Psoas muscle (tissue), 8 donors: ENCODE results near the gene ASCC2. TPM values are rescaled to one million over a fixed set of nuclear protein-coding genes. Genes with fewer than 3 reads are reported as not detected.
"Not testable (repeated sequence)": the region's sequence is repeated elsewhere in the genome, so short reads cannot be mapped to it uniquely, and the experiment has no call there.

ENCODE experiments used
- ATAC-seq, 4 donors: fragments of 200-7000 bp; cut with Tn5 transposase; one replicate each; pipeline ENCODE4 v1.9.1; 2020; ENCODE audit warnings: moderate library complexity in 3 of 4, mild to moderate bottlenecking in 2 of 4
- DNase-seq, 2 donors: peaks; one replicate each; pipeline ENCODE4 v3.0.0-alpha.2; 2020
- H3K27ac ChIP-seq: fragments of 200-600 bp; one replicate; pipeline ENCODE4 v1.8.0; 2022
- H3K27me3 ChIP-seq, 3 donors: fragments of 200-600 bp in 1 of 3; one replicate each; pipeline versions ENCODE4 v1.6.1 to v1.8.0; 2013 to 2022; ENCODE audit warnings: low read length in 2 of 3, mild to moderate bottlenecking in 2 of 3, moderate library complexity in 1 of 3; ENCODE audit not compliant: insufficient read depth in 3 of 3
- H3K36me3 ChIP-seq, 2 donors: fragments of 200-600 bp in 1 of 2; one replicate each; pipeline versions ENCODE4 v1.6.1 to v1.8.0; 2013 to 2022; ENCODE audit warnings: low read depth in 1 of 2, mild to moderate bottlenecking in 1 of 2, moderate library complexity in 1 of 2; ENCODE audit not compliant: insufficient read depth in 1 of 2
- H3K4me1 ChIP-seq: fragments of 200-600 bp; one replicate; pipeline ENCODE4 v1.8.0; 2022
- H3K4me3 ChIP-seq: fragments of 200-600 bp; one replicate; pipeline ENCODE4 v1.8.0; 2022; ENCODE audit warnings: mild to moderate bottlenecking
- H3K9me3 ChIP-seq: fragments of 200-600 bp; one replicate; pipeline ENCODE4 v1.8.0; 2022
- WGBS, 3 donors: extraction: QIAGEN DNeasy Blood & Tissue Kit; methylation state at CpG; one replicate each; pipeline versions ENCODE4 v1.1.6 to v1.1.7; 2013; 5-methylcytosine and 5-hydroxymethylcytosine counted together
- intact Hi-C, 2 donors: fragments of 100-400 bp; cut with DNase I; formaldehyde crosslinking; loops; one replicate each; pipeline versions ENCODE4 v1.11.0 to v1.14.2; 2022
- polyA plus RNA-seq, 3 donors: library from polyadenylated mRNA; stranded (reverse); fragments of 200-250 nt; gene quantifications; one replicate each; pipeline ENCODE4 v1.2.3, GENCODE V29; 2013
- total RNA-seq, 4 donors: library from RNA; stranded (reverse); fragmentation: NEBNext Ultra II Directional in 2 of 4; extraction: Animal tissue kit (Norgen Biotek cat#: 25700) in 2 of 4; gene quantifications; one replicate each; pipeline versions ENCODE4 v1.2.1 to v1.2.4, GENCODE V29; 2021 to 2023
- TF ChIP-seq, protein P1 (sequence below): fragments of 200-600 bp; IDR thresholded peaks from one replicate; pipeline ENCODE4 v1.8.0; 2022; ENCODE audit warnings: antibody characterized with exemption
- donor health status: healthy with polysubstance abuse.
- donor health status: DM: no; HTN: no; CAD: no; lungs with moderate emphysema.
- donor health status: Bipolar disorder and iron deficiency.
- donor health status: healthy.
- donor health status: DM: yes; HTN: yes; CAD: no.
- donor health status: DM: no; HTN: no; CAD: no.
- donor health status: DM: no; HTN: no; CAD: no.
- donor health status: DM: yes; HTN: yes; CAD: no.

The ASCC2 gene
- total and polyA plus RNA-seq, 7 donors, result 45.7 to 58.6 (median 47.1) TPM

DNA sequence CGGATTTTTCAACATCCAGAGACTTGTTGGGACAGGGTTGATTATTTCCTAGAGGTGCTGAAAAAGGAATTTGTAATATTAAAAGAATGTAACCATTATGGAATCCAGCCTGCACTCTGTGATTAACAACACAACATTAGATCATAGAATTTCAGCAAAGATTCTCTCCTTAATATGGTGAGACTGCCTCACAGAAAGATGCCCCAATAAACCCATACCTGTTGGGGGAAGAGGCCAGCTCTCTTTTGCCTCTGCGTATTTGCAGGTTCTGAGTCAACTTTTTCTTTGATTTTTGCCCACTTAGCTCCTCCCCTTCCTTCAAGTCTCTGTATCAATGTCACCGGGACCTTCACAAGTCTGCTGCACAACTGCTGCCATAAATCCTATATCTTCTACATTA is 32.5 kb upstream of the ASCC2 start:
- no peak for DNase-seq
- Histone ChIP-seq H3K27ac (peak overlapping the region; percentile 90), H3K27me3 (no peaks in the 10 kb centered on the region), H3K36me3 (no peaks in the 10 kb centered on the region), H3K4me1 (peaks cover 29% of the 10 kb centered on the region), H3K9me3 (no peaks in the 10 kb centered on the region), H3K4me3 (no peak overlapping the region)
- intact Hi-C loops, result no loop called here
- TF ChIP-seq, protein P1, sequence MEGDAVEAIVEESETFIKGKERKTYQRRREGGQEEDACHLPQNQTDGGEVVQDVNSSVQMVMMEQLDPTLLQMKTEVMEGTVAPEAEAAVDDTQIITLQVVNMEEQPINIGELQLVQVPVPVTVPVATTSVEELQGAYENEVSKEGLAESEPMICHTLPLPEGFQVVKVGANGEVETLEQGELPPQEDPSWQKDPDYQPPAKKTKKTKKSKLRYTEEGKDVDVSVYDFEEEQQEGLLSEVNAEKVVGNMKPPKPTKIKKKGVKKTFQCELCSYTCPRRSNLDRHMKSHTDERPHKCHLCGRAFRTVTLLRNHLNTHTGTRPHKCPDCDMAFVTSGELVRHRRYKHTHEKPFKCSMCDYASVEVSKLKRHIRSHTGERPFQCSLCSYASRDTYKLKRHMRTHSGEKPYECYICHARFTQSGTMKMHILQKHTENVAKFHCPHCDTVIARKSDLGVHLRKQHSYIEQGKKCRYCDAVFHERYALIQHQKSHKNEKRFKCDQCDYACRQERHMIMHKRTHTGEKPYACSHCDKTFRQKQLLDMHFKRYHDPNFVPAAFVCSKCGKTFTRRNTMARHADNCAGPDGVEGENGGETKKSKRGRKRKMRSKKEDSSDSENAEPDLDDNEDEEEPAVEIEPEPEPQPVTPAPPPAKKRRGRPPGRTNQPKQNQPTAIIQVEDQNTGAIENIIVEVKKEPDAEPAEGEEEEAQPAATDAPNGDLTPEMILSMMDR, result no peak
- WGBS, 3 donors, result 47 to 67% (median 58%) methylated on average over 3 of the region's 3 CpGs
- no peak for ATAC-seq

DNA sequence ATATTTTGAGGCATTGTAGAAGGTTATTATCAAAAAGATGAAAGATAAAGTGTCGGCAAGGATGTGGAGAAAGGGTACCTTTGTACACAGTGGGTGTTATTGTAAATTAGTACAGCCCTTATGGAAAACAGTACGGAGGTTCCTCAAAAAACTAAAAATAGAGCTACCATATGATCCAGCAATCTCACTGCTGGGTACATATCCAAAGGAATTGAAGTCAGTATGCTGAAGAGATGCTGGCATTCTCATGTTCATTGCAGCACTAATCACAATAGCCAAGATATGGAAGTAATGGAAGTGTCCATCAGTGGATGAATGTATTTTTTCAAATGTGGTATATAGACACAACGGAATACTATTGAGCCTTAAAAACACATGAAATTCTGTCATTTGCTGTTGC is 29.8 kb upstream of the ASCC2 start:
- DNase-seq, result no peak
- intact Hi-C loops, result no loop called here
- 55 to 74% (median 62%) methylated on average over 3 of the region's 3 CpGs for WGBS, 3 donors

DNA sequence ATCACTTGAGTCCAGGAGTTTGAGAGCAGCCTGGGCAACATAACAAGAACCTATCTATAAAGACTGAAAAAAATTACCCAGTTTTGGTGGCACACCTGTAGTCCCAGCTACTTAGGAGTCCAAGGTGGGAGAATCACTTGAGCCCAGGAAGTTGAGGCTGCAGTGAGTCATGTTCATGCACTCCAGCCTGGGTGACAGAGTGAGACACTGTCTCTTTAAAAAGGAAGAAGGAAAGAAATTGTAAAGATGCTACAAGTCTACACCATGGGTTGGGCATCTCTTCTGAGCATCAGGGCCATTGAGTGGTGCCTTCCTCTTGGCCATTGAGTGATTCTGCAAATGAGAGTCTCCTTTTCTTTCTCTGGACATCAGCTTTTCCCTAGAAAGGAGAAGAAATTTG is 29.2 kb upstream of the ASCC2 start:
- H3K4me3 ChIP-seq, result no peak overlapping the region
- H3K9me3 ChIP-seq, result no peaks in the 10 kb centered on the region
- DNase-seq (no peak), ATAC-seq (no peak)
- peaks cover 16% of the 10 kb centered on the region for H3K4me1 ChIP-seq
- H3K27ac ChIP-seq, result peak overlapping the region; percentile 13
- intact Hi-C loops, result no loop called here
- no peaks in the 10 kb centered on the region for H3K36me3 ChIP-seq
- TF ChIP-seq, protein P1, result no peak
- H3K27me3 ChIP-seq, result no peaks in the 10 kb centered on the region

More for the DNA sequence above, 29.8 kb upstream of the ASCC2 start:
- peak overlapping the region; percentile 13 for H3K27ac ChIP-seq
- H3K27me3 ChIP-seq, result no peaks in the 10 kb centered on the region
- ATAC-seq, result no peak
- TF ChIP-seq, protein P1, result no peak
- H3K4me3 ChIP-seq, result no peak overlapping the region
- H3K4me1 ChIP-seq, result peaks cover 20% of the 10 kb centered on the region
- H3K9me3 ChIP-seq, result no peaks in the 10 kb centered on the region
- H3K36me3 ChIP-seq, result no peaks in the 10 kb centered on the region

DNA sequence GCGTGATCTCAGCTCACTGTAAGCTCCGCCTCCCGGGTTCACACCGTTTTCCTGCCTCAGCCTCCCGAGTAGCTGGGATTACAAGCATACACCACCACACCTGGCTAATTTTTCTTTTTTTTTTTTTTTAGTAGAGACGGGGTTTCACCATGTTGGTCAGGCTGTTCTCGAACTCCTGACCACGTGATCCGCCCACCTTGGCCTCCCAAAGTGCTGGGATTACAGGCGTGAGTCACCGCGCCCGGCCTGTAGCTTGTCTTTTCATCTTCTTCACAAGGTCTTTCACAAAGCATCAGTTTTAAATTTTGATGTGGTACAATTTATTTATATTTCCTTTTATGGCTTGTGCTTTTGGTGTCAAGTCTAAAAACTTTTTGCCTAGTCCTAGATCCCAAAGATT is 27.5 kb upstream of the ASCC2 start:
- intact Hi-C loops, ATAC-seq, DNase-seq, H3K27ac ChIP-seq, H3K27me3 ChIP-seq, H3K4me1 ChIP-seq, H3K9me3 ChIP-seq, H3K36me3 ChIP-seq, H3K4me3 ChIP-seq: not testable (repeated sequence)
- WGBS, 3 donors, result 90 to 93% (median 91%) methylated on average over 12 to 13 of the region's 13 CpGs

DNA sequence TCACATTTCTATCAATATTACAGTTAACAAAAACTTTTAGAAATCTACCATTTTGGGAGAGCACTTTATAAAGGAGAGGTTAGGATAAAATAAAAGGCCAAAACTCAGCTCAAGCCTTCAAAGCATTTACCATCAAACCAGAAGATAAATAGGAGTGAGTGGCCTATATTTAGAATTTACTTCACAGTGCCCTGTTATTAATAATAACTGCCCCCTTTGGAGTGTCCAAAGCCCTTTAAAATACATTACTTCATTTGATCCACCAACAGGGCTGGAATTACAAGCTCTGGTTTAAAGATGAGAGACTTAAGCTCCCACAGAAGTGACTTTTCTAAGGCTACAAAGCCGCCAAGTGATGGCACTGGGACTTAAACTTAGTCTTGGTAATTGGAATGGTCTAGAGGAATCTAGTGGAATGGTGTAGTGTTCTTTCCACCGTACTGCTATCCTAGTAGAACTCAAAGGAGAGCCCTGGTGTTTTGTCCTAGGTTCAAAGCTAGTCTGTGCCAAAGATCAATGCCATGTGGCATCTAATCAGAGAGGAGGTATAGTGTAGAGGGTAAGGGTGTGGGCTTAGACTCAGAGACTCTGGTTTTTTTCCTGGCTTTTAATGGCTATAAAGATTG is 23.7 kb upstream of the ASCC2 start:
- peaks cover 6% of the 10 kb centered on the region for H3K4me1 ChIP-seq
- no peaks in the 10 kb centered on the region for H3K9me3 ChIP-seq
- no peaks in the 10 kb centered on the region for H3K36me3 ChIP-seq
- intact Hi-C loops, result no loop called here
- DNase-seq (no peak), ATAC-seq (peak; percentile 46 to 80 (median 74))
- H3K27ac ChIP-seq, result peak overlapping the region; percentile 63
- TF ChIP-seq, protein P1, result no peak
- WGBS, 3 donors, result 30 to 37% (median 36%) methylated on average over 2 of the region's 2 CpGs
- no peaks in the 10 kb centered on the region for H3K27me3 ChIP-seq
- no peak overlapping the region for H3K4me3 ChIP-seq
